WTC11 (cell line): ENCODE measurements around the gene FAM187B. TPM values are rescaled to one million over a fixed set of nuclear protein-coding genes. Genes with fewer than 3 reads are reported as not detected.

Experiments used
- ATAC-seq: fragments of 200-7000 bp; cut with Tn5 transposase; 2 replicates; pipeline ENCODE4 v1.10.0; 2021; ENCODE audit warnings: mild to moderate bottlenecking, moderate library complexity
- CTCF ChIA-PET: fragments of 300-600 bp; sonication (Branson Sonifier 250); formaldehyde crosslinking; loops from one replicate; lab custom pipeline; 2021; ENCODE audit warnings: antibody characterized with exemption; lab: Charles Lee
- POLR2A ChIA-PET: fragments of 350-600 bp; sonication (Branson Sonifier 250); formaldehyde crosslinking; loops from one replicate; lab custom pipeline; 2021; ENCODE audit warnings: antibody characterized with exemption; lab: Charles Lee
- DNase-seq: peaks from one replicate; pipeline ENCODE4 v3.0.0; 2021; ENCODE audit warnings: low spot score
- H3K27ac Mint-ChIP-seq: 2 replicates; pipeline ENCODE4 v1.8.0; 2021; ENCODE audit warnings: mixed read lengths
- H3K27me3 Mint-ChIP-seq: 2 replicates; pipeline ENCODE4 v1.8.0; 2021; ENCODE audit warnings: low read depth, mild to moderate bottlenecking, moderate library complexity, mixed read lengths
- H3K36me3 Mint-ChIP-seq: 2 replicates; pipeline ENCODE4 v1.8.0; 2021; ENCODE audit warnings: mixed read lengths
- H3K4me1 Mint-ChIP-seq: 2 replicates; pipeline ENCODE4 v1.8.0; 2022; ENCODE audit warnings: mixed read lengths
- H3K4me3 Mint-ChIP-seq: 2 replicates; pipeline ENCODE4 v1.8.0; 2021; ENCODE audit warnings: mild to moderate bottlenecking, moderate library complexity, mixed read lengths
- H3K9me3 Mint-ChIP-seq: 2 replicates; pipeline ENCODE4 v1.8.0; 2021; ENCODE audit warnings: mixed read lengths
- CBFB ChIP-seq: sonication (generic); formaldehyde crosslinking; IDR thresholded peaks from 2 replicates; pipeline ENCODE4 v1.8.1; 2022; ENCODE audit warnings: mild to moderate bottlenecking, low read depth, missing genetic modification reagents
- CREB1 ChIP-seq: sonication (generic); formaldehyde crosslinking; IDR thresholded peaks from 2 replicates; pipeline ENCODE4 v1.8.0; 2023; ENCODE audit warnings: mild to moderate bottlenecking, missing genetic modification reagents
- ELF4 ChIP-seq: sonication (generic); formaldehyde crosslinking; IDR thresholded peaks from 2 replicates; pipeline ENCODE4 v1.8.1; 2022; ENCODE audit warnings: low read depth, mild to moderate bottlenecking, moderate library complexity, missing genetic modification reagents
- EMX1 ChIP-seq: fragments of 250-450 bp; sonication (Bioruptor Pico); IDR thresholded peaks from 2 replicates; pipeline ENCODE4 v1.8.0; 2021; ENCODE audit warnings: mild to moderate bottlenecking
- FOXJ3 ChIP-seq: sonication (generic); formaldehyde crosslinking; IDR thresholded peaks from 2 replicates; pipeline ENCODE4 v1.9.0; 2021; ENCODE audit warnings: missing genetic modification reagents, mild to moderate bottlenecking, borderline replicate concordance
- GRHL2 ChIP-seq: fragments of 250-450 bp; sonication (Bioruptor Pico); IDR thresholded peaks from 2 replicates; pipeline ENCODE4 v1.8.0; 2022; ENCODE audit warnings: mild to moderate bottlenecking, moderate library complexity; ENCODE audit not compliant: insufficient replicate concordance, severe bottlenecking
- JUN ChIP-seq: sonication (generic); formaldehyde crosslinking; IDR thresholded peaks from 2 replicates; pipeline ENCODE4 v1.8.0; 2023; ENCODE audit warnings: mild to moderate bottlenecking, missing genetic modification reagents
- MXD4 ChIP-seq: fragments of 250-450 bp; sonication (Bioruptor Pico); IDR thresholded peaks from 2 replicates; pipeline ENCODE4 v1.8.0; 2021; ENCODE audit warnings: mild to moderate bottlenecking, moderate library complexity, borderline replicate concordance
- NFE2L1 ChIP-seq: sonication (generic); formaldehyde crosslinking; IDR thresholded peaks from 2 replicates; pipeline ENCODE4 v1.8.1; 2023; ENCODE audit warnings: missing genetic modification reagents
- NFYB ChIP-seq: sonication (generic); formaldehyde crosslinking; conservative IDR thresholded peaks from 2 replicates; pipeline ENCODE4 v1.8.0; 2022; ENCODE audit warnings: low read depth, missing genetic modification reagents
- PRRX2 ChIP-seq: fragments of 250-450 bp; sonication (Bioruptor Pico); IDR thresholded peaks from 2 replicates; pipeline ENCODE4 v1.8.0; 2021; ENCODE audit warnings: mild to moderate bottlenecking
- RELA ChIP-seq: sonication (generic); formaldehyde crosslinking; IDR thresholded peaks from 2 replicates; pipeline ENCODE4 v1.8.1; 2022; ENCODE audit warnings: missing genetic modification reagents, mild to moderate bottlenecking, borderline replicate concordance
- SP1 ChIP-seq: sonication (generic); formaldehyde crosslinking; conservative IDR thresholded peaks from 2 replicates; pipeline ENCODE4 v1.8.1; 2022; ENCODE audit warnings: missing genetic modification reagents
- TCF7 ChIP-seq: sonication (generic); formaldehyde crosslinking; IDR thresholded peaks from 2 replicates; pipeline ENCODE4 v1.8.0; 2022; ENCODE audit warnings: mild to moderate bottlenecking, low read depth, missing genetic modification reagents, moderate library complexity
- ZBTB21 ChIP-seq: sonication (generic); formaldehyde crosslinking; IDR thresholded peaks from 2 replicates; pipeline ENCODE4 v1.8.1; 2023; ENCODE audit warnings: mild to moderate bottlenecking, missing genetic modification reagents, borderline replicate concordance
- ZNF121 ChIP-seq: sonication (generic); formaldehyde crosslinking; IDR thresholded peaks from 2 replicates; pipeline ENCODE4 v1.8.0; 2023; ENCODE audit warnings: missing genetic modification reagents
- ZNF138 ChIP-seq: sonication (generic); formaldehyde crosslinking; conservative IDR thresholded peaks from 2 replicates; pipeline ENCODE4 v1.8.1; 2022; ENCODE audit warnings: mild to moderate bottlenecking, moderate library complexity, missing genetic modification reagents
- ZNF219 ChIP-seq: sonication (generic); formaldehyde crosslinking; IDR thresholded peaks from 2 replicates; pipeline ENCODE4 v1.8.0; 2023; ENCODE audit warnings: missing genetic modification reagents, mild to moderate bottlenecking, borderline replicate concordance
- ZNF232 ChIP-seq: sonication (generic); formaldehyde crosslinking; IDR thresholded peaks from 2 replicates; pipeline ENCODE4 v1.8.0; 2022; ENCODE audit warnings: mild to moderate bottlenecking, missing genetic modification reagents
- total RNA-seq: library from RNA; stranded (reverse); gene quantifications from 3 replicates; pipeline ENCODE4 v1.2.3, GENCODE V29; 2021
- TF ChIP-seq, protein P1 (sequence below): sonication (generic); formaldehyde crosslinking; IDR thresholded peaks from 2 replicates; pipeline ENCODE4 v1.8.0; 2022; ENCODE audit warnings: mild to moderate bottlenecking, missing genetic modification reagents
- TF ChIP-seq, protein P2 (sequence below): sonication (generic); formaldehyde crosslinking; conservative IDR thresholded peaks from 2 replicates; pipeline ENCODE4 v1.8.1; 2023; ENCODE audit warnings: mild to moderate bottlenecking, low read depth, missing genetic modification reagents, moderate library complexity
- TF ChIP-seq, protein P3 (sequence below): fragments of 200-600 bp; IDR thresholded peaks from 2 replicates; pipeline ENCODE4 v1.8.0; 2022; ENCODE audit warnings: antibody characterized with exemption
- TF ChIP-seq, protein P4 (sequence below): sonication (generic); formaldehyde crosslinking; IDR thresholded peaks from 2 replicates; pipeline ENCODE4 v1.8.1; 2022; ENCODE audit warnings: low read depth, mild to moderate bottlenecking, moderate library complexity, missing genetic modification reagents, borderline replicate concordance
- TF ChIP-seq, protein P5 (sequence below): sonication (generic); formaldehyde crosslinking; IDR thresholded peaks from 2 replicates; pipeline ENCODE4 v1.8.1; 2023; ENCODE audit warnings: mild to moderate bottlenecking, missing genetic modification reagents, moderate library complexity
- TF ChIP-seq, protein P6 (sequence below): sonication (generic); formaldehyde crosslinking; IDR thresholded peaks from 2 replicates; pipeline ENCODE4 v1.8.1; 2022; ENCODE audit warnings: mild to moderate bottlenecking, moderate library complexity, missing genetic modification reagents

Gene FAM187B
- total RNA-seq, 1 experiment from 2014 or later = 0.20 TPM

DNA sequence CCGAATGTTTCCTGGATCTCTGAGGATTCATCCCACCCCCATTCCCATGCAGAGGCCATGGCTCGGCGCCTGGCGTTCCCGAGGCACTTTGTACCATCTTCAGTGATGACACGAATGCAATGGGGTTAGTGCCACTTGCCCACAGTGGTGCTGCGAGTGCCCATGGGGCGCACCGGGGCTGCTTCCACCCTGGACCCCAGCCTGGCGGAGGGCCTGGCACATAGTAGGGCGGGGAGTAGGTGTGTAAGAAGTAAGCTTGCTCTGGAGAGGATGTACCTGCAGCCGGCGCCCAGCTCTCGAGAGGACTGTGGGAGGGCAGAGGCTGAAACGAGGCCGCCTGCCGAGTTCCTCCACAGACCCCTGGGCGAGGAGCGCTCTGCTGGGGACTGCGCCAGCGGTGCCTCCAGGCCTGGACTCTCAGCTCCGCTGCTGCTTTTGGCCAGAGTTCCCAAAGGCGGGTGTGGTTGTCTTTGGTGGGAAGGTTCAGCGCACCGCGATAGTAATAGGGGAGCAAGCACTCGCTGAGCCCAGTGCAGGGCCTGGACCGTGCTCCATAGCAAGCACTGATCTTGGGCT, 48.3 kb upstream of the FAM187B start:
- DNase-seq (no peak), ATAC-seq (no peak)
- Mint-ChIP-seq H3K27ac (no peak overlapping the region; the same call in 1 of the 2 replicates), H3K4me3 (no peak overlapping the region), H3K4me1 (no peaks in the 10 kb centered on the region), H3K27me3 (no peaks in the 10 kb centered on the region), H3K9me3 (no peaks in the 10 kb centered on the region), H3K36me3 (peaks cover 37% of the 10 kb centered on the region)
- CTCF ChIA-PET = no interaction called here
- POLR2A ChIA-PET = no interaction called here
- TF ChIP-seq, protein P1, sequence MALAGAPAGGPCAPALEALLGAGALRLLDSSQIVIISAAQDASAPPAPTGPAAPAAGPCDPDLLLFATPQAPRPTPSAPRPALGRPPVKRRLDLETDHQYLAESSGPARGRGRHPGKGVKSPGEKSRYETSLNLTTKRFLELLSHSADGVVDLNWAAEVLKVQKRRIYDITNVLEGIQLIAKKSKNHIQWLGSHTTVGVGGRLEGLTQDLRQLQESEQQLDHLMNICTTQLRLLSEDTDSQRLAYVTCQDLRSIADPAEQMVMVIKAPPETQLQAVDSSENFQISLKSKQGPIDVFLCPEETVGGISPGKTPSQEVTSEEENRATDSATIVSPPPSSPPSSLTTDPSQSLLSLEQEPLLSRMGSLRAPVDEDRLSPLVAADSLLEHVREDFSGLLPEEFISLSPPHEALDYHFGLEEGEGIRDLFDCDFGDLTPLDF (CRISPR knock-in tag) = no peak
- TF ChIP-seq ZNF121 (no peak), TCF7 (CRISPR knock-in tag) (no peak), MXD4 (no peak), RELA (CRISPR knock-in tag) (no peak), FOXJ3 (CRISPR knock-in tag) (no peak), EMX1 (CRISPR knock-in tag) (no peak), ELF4 (no peak), GRHL2 (CRISPR knock-in tag) (no peak)
- TF ChIP-seq, protein P2, sequence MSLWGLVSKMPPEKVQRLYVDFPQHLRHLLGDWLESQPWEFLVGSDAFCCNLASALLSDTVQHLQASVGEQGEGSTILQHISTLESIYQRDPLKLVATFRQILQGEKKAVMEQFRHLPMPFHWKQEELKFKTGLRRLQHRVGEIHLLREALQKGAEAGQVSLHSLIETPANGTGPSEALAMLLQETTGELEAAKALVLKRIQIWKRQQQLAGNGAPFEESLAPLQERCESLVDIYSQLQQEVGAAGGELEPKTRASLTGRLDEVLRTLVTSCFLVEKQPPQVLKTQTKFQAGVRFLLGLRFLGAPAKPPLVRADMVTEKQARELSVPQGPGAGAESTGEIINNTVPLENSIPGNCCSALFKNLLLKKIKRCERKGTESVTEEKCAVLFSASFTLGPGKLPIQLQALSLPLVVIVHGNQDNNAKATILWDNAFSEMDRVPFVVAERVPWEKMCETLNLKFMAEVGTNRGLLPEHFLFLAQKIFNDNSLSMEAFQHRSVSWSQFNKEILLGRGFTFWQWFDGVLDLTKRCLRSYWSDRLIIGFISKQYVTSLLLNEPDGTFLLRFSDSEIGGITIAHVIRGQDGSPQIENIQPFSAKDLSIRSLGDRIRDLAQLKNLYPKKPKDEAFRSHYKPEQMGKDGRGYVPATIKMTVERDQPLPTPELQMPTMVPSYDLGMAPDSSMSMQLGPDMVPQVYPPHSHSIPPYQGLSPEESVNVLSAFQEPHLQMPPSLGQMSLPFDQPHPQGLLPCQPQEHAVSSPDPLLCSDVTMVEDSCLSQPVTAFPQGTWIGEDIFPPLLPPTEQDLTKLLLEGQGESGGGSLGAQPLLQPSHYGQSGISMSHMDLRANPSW = no peak
- TF ChIP-seq, protein P3, sequence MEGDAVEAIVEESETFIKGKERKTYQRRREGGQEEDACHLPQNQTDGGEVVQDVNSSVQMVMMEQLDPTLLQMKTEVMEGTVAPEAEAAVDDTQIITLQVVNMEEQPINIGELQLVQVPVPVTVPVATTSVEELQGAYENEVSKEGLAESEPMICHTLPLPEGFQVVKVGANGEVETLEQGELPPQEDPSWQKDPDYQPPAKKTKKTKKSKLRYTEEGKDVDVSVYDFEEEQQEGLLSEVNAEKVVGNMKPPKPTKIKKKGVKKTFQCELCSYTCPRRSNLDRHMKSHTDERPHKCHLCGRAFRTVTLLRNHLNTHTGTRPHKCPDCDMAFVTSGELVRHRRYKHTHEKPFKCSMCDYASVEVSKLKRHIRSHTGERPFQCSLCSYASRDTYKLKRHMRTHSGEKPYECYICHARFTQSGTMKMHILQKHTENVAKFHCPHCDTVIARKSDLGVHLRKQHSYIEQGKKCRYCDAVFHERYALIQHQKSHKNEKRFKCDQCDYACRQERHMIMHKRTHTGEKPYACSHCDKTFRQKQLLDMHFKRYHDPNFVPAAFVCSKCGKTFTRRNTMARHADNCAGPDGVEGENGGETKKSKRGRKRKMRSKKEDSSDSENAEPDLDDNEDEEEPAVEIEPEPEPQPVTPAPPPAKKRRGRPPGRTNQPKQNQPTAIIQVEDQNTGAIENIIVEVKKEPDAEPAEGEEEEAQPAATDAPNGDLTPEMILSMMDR = no peak
- TF ChIP-seq, protein P4, sequence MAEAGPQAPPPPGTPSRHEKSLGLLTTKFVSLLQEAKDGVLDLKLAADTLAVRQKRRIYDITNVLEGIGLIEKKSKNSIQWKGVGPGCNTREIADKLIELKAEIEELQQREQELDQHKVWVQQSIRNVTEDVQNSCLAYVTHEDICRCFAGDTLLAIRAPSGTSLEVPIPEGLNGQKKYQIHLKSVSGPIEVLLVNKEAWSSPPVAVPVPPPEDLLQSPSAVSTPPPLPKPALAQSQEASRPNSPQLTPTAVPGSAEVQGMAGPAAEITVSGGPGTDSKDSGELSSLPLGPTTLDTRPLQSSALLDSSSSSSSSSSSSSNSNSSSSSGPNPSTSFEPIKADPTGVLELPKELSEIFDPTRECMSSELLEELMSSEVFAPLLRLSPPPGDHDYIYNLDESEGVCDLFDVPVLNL (CRISPR knock-in tag) = no peak

DNA sequence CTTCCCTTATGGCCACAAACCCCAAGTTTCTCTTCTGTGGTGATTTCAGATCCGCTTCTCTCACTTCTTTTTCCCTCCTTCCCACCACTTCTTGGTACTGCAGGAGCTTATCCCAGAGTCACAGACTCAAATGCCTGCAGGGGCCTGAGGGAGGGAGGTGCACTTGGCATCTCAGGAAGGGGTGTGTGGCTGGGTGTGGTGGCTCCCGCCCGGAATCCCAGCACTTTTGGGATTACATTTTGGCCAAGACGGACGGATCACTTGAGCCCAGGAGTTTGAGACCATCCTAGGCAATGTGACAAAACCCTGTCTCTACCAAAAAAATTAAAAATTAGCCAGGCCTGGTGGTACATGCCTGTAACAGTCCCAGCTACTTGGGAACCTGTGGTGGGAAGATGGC, 45.8 kb upstream of the FAM187B start:
- Mint-ChIP-seq H3K36me3 (peaks cover 56% of the 10 kb centered on the region), H3K4me1 (no peaks in the 10 kb centered on the region)
- POLR2A ChIA-PET = interaction anchor here (0.9 kb wide), 1 partner anchor 133 kb away, joined by 3 read pairs; no protein-coding TSS in a partner anchor
- TF ChIP-seq NFE2L1 (no peak), TCF7 (CRISPR knock-in tag) (no peak), ZNF138 (CRISPR knock-in tag) (no peak), ZNF232 (CRISPR knock-in tag) (no peak), CREB1 (CRISPR knock-in tag) (no peak), CBFB (no peak), NFYB (CRISPR knock-in tag) (no peak), PRRX2 (CRISPR knock-in tag) (no peak), ZNF219 (no peak), ZBTB21 (no peak), JUN (CRISPR knock-in tag) (no peak), SP1 (CRISPR knock-in tag) (no peak)
- TF ChIP-seq, protein P5, sequence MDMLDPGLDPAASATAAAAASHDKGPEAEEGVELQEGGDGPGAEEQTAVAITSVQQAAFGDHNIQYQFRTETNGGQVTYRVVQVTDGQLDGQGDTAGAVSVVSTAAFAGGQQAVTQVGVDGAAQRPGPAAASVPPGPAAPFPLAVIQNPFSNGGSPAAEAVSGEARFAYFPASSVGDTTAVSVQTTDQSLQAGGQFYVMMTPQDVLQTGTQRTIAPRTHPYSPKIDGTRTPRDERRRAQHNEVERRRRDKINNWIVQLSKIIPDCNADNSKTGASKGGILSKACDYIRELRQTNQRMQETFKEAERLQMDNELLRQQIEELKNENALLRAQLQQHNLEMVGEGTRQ (CRISPR knock-in tag) = no peak
- TF ChIP-seq, protein P6, sequence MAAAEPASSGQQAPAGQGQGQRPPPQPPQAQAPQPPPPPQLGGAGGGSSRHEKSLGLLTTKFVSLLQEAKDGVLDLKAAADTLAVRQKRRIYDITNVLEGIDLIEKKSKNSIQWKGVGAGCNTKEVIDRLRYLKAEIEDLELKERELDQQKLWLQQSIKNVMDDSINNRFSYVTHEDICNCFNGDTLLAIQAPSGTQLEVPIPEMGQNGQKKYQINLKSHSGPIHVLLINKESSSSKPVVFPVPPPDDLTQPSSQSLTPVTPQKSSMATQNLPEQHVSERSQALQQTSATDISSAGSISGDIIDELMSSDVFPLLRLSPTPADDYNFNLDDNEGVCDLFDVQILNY = no peak
- TF ChIP-seq, protein P4 (CRISPR knock-in tag) = no peak
- TF ChIP-seq, protein P1 (CRISPR knock-in tag) = no peak

More for the DNA sequence above, 45.8 kb upstream of the FAM187B start:
- DNase-seq (no peak), ATAC-seq (no peak)
- CTCF ChIA-PET = interaction anchor here (0.5 kb wide), 1 partner anchor 157 kb away, joined by 4 read pairs; no protein-coding TSS in a partner anchor
- Mint-ChIP-seq H3K9me3 (no peaks in the 10 kb centered on the region), H3K4me3 (no peak overlapping the region), H3K27ac (peak overlapping the region; percentile 12; the same call in 1 of the 2 replicates), H3K27me3 (no peaks in the 10 kb centered on the region)
